G401 (cell line): Measurements from ENCODE around the gene ADGRB3. TPM values are rescaled to one million over a fixed set of nuclear protein-coding genes. Genes with fewer than 3 reads are reported as not detected.

Experiments used
- DNase-seq: peaks from one replicate; pipeline ENCODE4 v3.0.0-alpha.2; 2015; ENCODE audit warnings: low spot score
- in situ Hi-C: cut with HindIII; loops from 2 replicates; pipeline ENCODE4 v1.10.0; 2016; ENCODE audit warnings: low sequenced_read_pairs, mixed read lengths
- total RNA-seq: library from RNA; depleted of rRNA; stranded (reverse); fragments of >200 nt; shearing (Covaris generic); gene quantifications from 2 replicates; pipeline ENCODE4 v1.2.3, GENCODE V29; 2014

Gene ADGRB3
- total RNA-seq, 1 experiment from 2014 or later: not detected

GRCh38 chr6:69314001-69314400 is 678.9 kb downstream of the ADGRB3 start:
- no peak for DNase-seq

DNA sequence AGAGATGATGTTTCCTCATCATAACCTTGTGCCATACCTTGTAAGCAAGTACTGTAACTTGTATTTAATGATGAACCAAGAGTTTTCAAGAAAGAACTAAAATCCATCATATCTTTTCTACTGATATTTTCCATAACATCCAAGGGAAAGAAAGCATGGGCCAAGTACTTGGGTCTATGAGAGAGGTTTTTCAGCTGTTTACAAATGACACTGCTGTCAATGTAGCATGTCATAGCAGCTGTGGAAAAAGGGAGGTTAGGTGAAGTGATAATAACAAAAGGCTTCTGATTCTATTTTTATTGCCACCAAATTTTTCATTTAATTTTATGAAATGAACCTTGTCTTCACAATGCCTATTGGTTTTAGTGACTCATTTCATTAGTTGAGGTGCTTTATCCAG is 679.4 kb downstream of the ADGRB3 start:
- in situ Hi-C loops: no loop called here
- no peak for DNase-seq

More at GRCh38 chr6:69314001-69314400, 678.9 kb downstream of the ADGRB3 start:
- in situ Hi-C loops: no loop called here

DNA sequence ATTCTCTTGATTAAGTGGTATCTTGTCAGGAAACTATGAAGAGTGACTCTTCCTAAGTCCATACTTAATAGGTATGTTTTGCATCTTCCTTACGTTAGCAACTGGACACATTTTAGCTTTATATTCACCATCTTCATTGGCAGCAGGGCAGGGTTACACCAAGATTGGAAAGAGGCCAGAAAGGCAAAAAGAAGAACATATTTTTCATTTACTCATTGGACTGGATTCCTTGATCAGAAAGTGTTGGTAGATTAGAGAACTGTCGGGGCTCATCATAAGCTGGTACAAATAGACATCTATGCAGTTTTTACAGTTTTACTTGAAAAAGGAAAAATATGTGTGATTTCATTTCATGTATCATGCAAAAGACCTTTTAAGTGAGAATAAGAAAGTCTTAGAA is 696.8 kb downstream of the ADGRB3 start:
- in situ Hi-C loops: no loop called here

DNA sequence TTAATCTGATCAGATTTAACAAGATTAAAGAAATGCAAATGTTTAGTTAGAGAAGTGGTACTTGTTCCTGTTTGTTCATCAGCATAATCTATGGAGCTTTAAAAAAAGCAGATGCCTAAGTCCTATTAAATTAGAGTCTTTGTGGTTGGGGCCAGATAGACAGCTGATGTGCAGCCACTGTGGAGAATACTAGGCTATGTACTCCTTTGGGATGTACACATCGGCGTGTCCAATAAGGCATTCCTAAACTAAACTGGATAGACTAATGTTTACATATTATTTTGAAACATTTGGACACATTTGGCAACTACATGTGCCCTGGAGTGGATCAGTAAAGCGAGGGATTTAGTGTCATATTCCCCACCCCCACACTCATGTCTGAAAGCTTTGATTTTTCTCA is 702.2 kb downstream of the ADGRB3 start:
- DNase-seq: no peak

More for the DNA sequence above, 696.8 kb downstream of the ADGRB3 start:
- DNase-seq: peak; percentile 61

GRCh38 chr6:69338431-69339162 is 703.5 kb downstream of the ADGRB3 start:
- in situ Hi-C loops: no loop called here
- DNase-seq: no peak

More for the DNA sequence above, 702.2 kb downstream of the ADGRB3 start:
- in situ Hi-C loops: no loop called here

DNA sequence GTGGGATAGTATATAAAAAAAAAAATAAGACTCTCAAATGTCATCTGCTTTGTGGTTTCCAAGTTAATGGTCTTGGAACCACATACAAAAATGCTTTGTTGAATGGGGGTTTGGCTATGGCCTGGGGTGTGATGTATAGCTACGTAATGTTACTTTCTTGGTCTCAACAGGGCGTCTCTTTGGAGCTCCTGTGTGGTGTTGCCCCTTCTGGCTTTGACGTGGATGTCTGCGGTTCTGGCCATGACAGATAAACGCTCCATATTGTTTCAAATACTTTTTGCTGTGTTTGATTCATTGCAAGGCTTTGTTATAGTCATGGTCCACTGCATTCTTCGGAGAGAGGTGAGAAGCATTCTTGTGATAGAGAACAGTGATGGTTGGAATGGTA is 704.1 kb downstream of the ADGRB3 start:
- in situ Hi-C loops: no loop called here
- DNase-seq: no peak

DNA sequence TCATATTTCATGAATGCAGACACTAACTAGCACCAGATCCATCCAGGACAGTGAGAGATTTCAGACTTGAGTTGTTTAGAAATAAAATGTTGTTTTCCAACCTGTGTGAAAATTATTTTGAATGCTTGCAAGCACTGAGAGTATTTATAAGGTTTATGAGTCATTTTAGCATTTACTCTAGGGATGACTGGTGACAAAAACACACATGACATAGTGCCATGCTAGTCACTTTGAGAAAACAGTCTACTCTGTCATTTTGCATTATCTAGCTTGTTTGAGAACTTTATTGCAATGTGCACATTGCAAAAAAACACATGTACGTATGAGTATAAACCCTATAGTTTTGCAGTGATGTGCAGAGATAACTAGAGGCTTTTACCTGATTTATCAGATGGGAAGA is 705.1 kb downstream of the ADGRB3 start:
- no peak for DNase-seq
- in situ Hi-C loops: no loop called here

DNA sequence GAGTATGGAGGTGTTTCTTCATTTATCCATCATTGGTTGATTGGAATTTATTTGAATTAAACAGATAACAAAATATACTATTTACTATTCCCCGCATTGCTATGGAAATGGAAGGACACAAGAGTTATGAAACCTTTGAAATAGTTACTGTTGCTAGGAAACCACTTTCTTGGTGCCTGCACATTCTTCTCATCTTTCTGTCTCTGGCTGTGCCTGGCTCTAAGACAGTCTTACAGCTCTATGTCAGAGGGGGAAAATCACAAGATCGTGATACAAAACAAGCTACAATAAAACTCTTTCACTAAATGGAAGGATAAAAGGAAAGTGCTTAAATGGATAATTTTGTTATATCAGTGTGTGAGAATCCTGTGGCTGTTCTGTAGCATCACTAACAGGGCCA is 708.8 kb downstream of the ADGRB3 start:
- in situ Hi-C loops: no loop called here
- no peak for DNase-seq

GRCh38 chr6:69349771-69350170 is 714.7 kb downstream of the ADGRB3 start:
- peak; percentile 90 for DNase-seq
- in situ Hi-C loops: no loop called here

DNA sequence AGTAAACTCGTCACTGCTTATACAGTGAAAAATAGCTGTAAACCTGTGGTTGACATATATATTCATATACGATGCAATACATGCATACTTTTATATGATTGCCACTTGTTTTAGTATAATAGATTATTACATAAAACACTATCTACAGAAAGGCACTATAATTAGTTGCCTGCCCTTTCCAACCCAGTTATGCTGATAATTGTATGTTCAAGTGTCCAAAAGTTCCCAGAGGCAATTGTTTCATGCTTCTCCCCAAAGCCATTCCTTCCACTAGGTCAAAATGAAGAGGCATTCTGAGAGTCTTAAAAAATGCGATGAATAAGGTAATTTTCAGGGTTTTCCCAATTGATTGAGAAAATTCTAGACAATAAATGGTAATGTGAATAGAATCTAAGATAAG is 727.1 kb downstream of the ADGRB3 start:
- in situ Hi-C loops: no loop called here
- DNase-seq: no peak

GRCh38 chr6:69366831-69367230 is 731.7 kb downstream of the ADGRB3 start:
- DNase-seq: no peak
- in situ Hi-C loops: no loop called here

DNA sequence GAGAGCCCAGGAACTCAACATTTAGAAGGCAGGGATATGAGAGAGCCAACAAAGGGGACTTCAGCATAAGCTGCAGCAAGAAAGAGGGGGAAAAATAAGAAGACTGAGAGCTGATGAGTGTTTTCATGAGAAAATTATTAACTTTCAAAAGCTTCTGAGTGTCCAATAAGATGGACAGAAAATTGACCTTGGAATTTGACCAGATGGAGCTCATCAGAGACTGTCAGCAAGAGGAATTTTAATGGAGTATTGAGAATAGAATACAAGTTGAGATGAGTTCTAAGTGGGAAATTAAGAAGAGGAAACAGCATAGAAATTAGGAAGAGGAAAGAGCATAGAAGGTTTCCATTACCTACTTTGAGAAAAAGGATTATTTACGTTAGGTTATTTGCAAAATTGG is 733.5 kb downstream of the ADGRB3 start:
- no peak for DNase-seq
- in situ Hi-C loops: no loop called here

DNA sequence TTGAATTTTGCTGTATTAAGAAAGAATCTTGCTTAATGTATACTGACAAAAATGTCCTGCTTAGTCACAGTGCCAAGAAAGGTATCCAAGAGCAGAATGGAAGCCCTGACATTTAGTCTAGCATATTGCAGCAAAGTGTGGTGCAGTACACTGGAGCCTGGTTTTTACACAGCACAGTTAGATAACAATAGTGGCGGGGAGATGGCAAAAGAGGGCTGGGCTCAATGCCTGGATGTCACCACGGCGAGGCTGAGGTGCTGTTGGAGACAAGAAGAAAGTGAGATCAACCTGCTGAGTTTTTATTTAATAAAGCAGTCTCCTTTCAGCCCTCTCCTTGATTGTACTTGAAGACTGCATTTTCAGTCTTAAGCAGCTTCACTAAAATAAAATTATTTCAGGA is 735.7 kb downstream of the ADGRB3 start:
- in situ Hi-C loops: no loop called here

DNA sequence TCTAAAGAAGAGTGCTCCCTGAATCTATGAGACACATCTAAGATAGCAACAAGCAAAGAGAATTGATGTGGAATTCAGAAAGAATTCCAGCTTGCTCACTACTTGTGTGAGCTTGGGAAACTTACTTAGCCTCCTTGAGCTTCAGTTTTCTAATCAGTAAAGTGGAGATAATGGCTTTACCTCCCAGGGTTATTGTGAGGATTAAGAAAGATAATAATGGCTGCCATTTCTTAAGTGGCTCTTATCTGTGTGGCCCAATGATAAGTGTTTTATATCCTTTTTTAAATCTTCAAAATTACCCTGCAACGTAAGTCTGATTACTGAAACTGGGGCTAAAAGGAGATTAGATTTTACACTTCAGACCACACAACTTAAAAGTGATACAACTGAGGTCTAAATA is 743.2 kb downstream of the ADGRB3 start:
- in situ Hi-C loops: no loop called here
- no peak for DNase-seq

More for the DNA sequence above, 735.7 kb downstream of the ADGRB3 start:
- peak; percentile 85 for DNase-seq

- in situ Hi-C loops: no loop called here
- DNase-seq: peak; percentile 85
Observed at GRCh38 chr6:69379518-69379917, 744.4 kb downstream of the ADGRB3 start.

DNA sequence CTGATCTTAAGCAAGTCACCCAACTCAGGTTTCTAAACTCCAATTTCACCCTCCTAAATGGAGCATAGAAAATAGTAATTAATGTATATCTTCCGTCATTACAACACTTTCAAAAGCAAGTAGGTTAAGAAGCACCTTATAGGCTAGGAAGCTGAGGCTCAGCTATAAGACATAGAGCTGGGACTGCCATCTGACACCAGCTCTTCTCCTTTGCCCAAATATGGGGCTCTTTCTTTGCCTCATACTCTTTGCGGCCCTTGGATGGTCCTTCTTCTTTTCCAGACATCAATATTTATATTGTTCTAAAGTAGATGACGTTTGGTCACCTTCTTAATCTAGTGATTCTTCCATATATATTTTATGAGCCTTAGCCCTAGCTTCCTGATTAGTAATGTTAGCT is 748.5 kb downstream of the ADGRB3 start:
- in situ Hi-C loops: no loop called here
- DNase-seq: no peak

DNA sequence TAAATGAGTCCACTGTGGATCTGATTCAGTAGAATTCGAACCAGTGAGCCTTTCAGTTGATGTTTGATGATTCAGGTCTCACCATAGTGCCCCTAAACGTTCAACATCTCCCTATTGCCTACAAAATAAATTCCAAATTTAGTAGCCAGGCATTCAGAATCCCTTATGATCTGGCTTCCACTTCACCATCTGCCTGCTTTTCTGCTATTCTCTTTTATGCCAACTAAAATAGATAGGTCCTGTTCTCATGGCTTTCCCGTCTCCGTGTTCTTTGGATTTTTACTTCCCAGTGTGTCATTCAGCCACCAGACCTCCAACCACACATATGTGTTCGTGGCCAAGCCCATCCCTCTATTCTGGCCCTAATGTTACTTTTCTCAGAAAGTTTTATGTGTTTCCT is 751.3 kb downstream of the ADGRB3 start:
- peak; percentile 74 for DNase-seq
- in situ Hi-C loops: no loop called here

- in situ Hi-C loops: no loop called here
- DNase-seq: no peak
Observed at GRCh38 chr6:69390125-69390524, 755.0 kb downstream of the ADGRB3 start.

DNA sequence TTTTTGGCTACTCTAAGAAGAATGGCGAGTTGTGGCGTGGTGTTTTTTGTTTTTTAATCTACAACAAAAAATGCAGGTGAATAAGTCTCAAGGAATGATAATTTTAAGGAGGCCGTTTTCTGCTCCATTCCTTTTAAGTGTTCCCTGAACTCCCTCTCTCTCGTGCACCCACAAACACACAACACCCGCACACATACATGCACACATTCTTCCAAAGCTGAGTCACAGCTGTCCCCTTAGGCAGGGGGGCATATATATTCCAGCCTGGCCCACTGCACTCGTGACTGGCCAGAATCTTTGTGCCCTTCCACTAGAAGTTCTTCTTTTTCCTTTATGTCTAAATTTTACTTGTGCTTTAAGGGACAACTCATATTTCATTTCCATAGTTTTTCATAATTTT is 756.0 kb downstream of the ADGRB3 start:
- no peak for DNase-seq
- in situ Hi-C loops: no loop called here

- in situ Hi-C loops: no loop called here
- no peak for DNase-seq
Observed at GRCh38 chr6:69392745-69393144, 757.7 kb downstream of the ADGRB3 start.

DNA sequence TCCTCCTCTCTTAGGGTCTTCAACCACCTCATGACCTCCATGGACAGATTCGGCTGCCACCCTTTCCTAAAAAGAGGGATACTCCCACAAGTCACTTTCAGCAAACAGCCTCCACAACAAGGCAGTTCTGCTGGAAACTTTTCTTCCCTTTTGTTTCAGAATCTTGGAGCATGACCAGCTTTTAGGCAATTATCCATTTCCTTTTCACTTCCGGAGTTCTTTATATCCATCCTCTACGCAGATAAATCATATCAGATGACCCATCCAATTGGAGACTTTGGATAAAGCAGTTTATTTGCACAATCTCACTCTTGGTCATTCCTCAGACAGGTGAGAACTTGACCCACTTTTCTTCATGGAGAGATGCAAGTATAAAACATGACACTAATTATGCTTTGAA is 763.2 kb downstream of the ADGRB3 start:
- no peak for DNase-seq
- in situ Hi-C loops: no loop called here
